HG02642 (cell line): ENCODE measurements around the gene TENM3.

Source experiments
- ATAC-seq: cut with Tn5 transposase; IDR thresholded peaks from one replicate; pipeline ENCODE4 v1.9.1; 2021; ENCODE audit warnings: mild to moderate bottlenecking; ENCODE audit not compliant: unreplicated experiment, poor library complexity

Gene TENM3

GRCh38 chr4:182746876-182747275 lies 503.7 kb downstream of the TENM3 start:
- ATAC-seq: no peak

- no peak for ATAC-seq
These were observed 505.1 kb downstream of the TENM3 start for GRCh38 chr4:182748283-182748682.

GRCh38 chr4:182748949-182749348 lies 505.7 kb downstream of the TENM3 start:
- ATAC-seq: no peak

GRCh38 chr4:182749667-182750167 lies 506.5 kb downstream of the TENM3 start:
- ATAC-seq: no peak

- no peak for ATAC-seq
These were observed 509.1 kb downstream of the TENM3 start for GRCh38 chr4:182752158-182752910.

- ATAC-seq: no peak
These were observed 511.7 kb downstream of the TENM3 start for GRCh38 chr4:182754895-182755294.

- ATAC-seq: no peak
These were observed 513.0 kb downstream of the TENM3 start for GRCh38 chr4:182756161-182756690.

GRCh38 chr4:182758273-182758672 lies 515.1 kb downstream of the TENM3 start:
- ATAC-seq: no peak

- ATAC-seq: no peak
These were observed 517.4 kb downstream of the TENM3 start for GRCh38 chr4:182760551-182761043.

GRCh38 chr4:182764137-182764536 lies 520.9 kb downstream of the TENM3 start:
- ATAC-seq: no peak

- ATAC-seq: no peak
These were observed 521.4 kb downstream of the TENM3 start for GRCh38 chr4:182764642-182765041.

- ATAC-seq: no peak
These were observed 523.0 kb downstream of the TENM3 start for GRCh38 chr4:182765987-182766856.

- no peak for ATAC-seq
These were observed 523.7 kb downstream of the TENM3 start for GRCh38 chr4:182766857-182767250.

GRCh38 chr4:182768838-182769237 lies 525.6 kb downstream of the TENM3 start:
- no peak for ATAC-seq

GRCh38 chr4:182770259-182770995 lies 527.2 kb downstream of the TENM3 start:
- ATAC-seq: no peak

GRCh38 chr4:182770996-182771514 lies 527.9 kb downstream of the TENM3 start:
- ATAC-seq: no peak

GRCh38 chr4:182775075-182775474 lies 531.9 kb downstream of the TENM3 start:
- no peak for ATAC-seq

- no peak for ATAC-seq
These were observed 533.3 kb downstream of the TENM3 start for GRCh38 chr4:182776376-182777105.

GRCh38 chr4:182778222-182778982 lies 535.2 kb downstream of the TENM3 start:
- no peak for ATAC-seq
